NCI-H128 (cell line): ENCODE measurements around the gene SLC35E1.

ENCODE experiments used
- DNase-seq: peaks from one replicate; lab custom pipeline; 2025; ENCODE audit not compliant: unreplicated experiment; lab: John Stamatoyannopoulos, UW

SLC35E1 gene

GRCh38 chr19:16598848-16599247 lies 26.6 kb upstream of the SLC35E1 start:
- DNase-seq, result no peak

DNA sequence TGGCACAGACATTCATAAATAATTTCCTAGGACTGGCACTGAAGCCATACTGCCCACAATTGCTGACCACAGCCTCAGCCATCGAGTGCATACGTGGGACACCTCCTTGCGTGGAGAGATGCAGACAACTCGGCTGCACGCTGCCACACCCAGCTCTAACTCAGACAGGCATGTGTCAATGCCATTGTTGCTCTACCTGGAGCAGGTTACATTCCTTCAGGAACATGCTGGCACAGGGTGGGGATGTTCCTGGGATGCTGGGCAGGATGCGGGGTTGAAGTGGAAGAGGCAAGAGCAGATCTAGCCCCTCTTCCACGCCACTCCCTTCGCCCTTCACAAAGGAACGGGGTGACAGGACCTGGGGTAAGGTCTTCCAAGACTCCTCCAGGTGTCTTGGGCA lies 24.2 kb upstream of the SLC35E1 start:
- DNase-seq, result no peak

DNA sequence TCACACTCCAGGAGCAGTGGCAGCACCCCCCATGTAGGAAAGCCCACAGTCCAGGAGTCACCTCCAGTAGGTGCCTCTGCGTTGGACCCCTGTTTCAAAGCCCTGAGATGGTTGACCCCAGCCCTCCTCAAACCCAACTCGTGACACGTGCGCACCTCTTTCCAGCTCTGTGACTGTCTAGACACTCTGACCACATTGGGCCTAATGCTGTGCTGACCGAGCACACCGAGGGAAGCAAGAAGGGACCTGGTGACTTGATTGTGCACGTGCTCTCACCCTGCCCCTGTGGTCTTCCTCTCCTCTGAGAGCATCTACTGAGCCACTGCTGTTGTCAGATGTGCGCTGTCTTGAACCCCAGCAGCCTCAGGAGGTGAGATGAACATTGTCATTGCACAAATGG lies 22.9 kb upstream of the SLC35E1 start:
- DNase-seq, result no peak

DNA sequence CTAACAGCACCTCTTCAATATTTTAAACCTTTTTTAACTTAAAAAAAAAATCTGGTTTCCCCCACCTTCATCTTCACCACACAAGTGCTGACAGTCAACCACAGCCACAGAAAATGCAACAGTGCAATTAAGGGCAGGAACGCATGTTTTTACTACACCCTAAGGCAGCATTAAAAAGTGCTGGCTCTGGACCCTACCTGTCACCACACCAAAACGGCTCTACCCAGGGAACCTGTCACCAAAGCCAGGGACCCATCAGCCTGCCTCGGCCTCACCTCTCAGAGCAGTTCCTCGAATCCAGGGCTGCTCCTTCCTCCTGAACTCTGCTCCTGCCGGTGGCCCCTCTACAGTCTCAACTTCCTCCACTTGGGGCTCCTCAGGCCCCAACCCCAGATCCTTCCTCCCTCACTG lies 22.5 kb upstream of the SLC35E1 start:
- no peak for DNase-seq

DNA sequence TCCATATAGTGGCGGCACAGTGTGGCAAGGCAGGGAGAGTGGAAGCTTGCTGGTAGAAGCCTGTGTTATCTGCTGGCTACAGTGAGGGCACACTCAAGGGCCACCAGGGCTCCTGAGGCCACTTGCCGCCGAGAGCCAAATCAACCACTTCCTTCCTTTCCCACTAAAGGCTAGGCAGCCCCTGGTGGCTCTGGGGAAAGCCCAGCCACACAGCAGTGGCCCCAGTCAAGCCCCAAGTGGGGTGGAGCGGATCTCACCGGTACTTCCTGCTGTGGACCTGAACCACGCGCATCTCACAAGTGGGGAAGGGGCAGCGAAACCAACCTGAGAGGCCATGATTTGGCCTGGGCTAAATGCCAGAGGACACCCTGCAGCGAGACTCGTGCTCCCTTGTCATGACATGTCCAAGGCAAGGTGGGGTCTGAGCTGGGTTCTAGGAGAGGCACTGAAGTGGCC lies 21.9 kb upstream of the SLC35E1 start:
- DNase-seq, result no peak

DNA sequence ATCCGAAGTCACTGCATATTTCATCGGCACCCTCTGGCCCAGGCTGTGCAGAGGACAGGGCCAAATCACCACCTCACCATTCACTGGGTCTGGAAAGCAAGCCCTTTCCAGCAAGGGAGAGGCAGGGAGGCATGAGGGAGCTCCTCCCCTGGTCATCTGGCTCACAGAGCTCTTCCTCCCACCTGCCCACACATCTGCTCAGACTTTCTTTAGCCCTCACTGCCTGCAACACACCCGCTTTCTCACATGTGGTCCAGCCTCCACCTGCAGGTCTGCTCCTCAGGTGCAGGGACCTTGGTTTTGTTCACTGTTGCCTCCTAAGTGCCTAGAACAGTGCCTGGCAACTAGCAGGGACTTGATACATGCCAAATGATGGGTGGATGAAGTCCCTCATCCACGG lies 21.0 kb upstream of the SLC35E1 start:
- no peak for DNase-seq

DNA sequence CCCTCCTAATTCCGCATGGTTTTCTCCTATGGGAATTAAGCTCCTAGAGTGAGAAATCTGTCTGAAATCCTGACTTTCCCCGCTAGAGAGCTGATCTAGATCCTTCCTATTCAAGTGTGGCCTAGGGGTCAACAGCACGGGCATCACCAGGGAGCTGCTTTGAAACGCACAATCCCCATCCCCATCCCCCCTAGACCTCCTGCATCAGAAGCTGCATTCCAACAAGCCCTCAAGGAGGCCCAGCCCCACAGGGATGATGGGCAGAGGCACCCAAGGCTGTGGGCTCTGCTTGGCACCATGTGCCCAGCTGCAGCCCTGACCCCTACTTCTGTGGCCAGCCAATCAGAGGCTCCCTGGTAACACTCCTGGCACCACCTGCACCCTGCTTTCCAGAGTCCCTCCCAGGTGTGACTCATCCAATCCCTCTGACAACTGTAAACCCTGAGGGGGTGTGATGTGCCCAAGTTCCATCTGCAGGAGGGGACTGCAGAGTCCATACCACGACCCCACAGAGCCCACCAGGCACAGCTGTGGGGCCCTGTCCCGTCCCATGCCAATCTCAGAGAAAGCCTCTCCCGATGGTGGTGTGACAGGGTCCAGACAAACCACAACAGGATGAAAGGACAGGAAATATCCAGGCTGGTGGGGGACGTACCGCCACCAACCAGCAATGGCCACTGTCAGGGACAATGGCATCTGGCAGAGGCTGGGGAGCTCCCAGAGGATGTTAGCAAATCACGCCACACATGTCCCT lies 19.8 kb upstream of the SLC35E1 start:
- DNase-seq, result no peak

GRCh38 chr19:16590876-16591802 lies 18.9 kb upstream of the SLC35E1 start:
- DNase-seq, result no peak

GRCh38 chr19:16589917-16590316 lies 17.7 kb upstream of the SLC35E1 start:
- DNase-seq, result no peak

GRCh38 chr19:16588824-16589577 lies 16.8 kb upstream of the SLC35E1 start:
- no peak for DNase-seq

DNA sequence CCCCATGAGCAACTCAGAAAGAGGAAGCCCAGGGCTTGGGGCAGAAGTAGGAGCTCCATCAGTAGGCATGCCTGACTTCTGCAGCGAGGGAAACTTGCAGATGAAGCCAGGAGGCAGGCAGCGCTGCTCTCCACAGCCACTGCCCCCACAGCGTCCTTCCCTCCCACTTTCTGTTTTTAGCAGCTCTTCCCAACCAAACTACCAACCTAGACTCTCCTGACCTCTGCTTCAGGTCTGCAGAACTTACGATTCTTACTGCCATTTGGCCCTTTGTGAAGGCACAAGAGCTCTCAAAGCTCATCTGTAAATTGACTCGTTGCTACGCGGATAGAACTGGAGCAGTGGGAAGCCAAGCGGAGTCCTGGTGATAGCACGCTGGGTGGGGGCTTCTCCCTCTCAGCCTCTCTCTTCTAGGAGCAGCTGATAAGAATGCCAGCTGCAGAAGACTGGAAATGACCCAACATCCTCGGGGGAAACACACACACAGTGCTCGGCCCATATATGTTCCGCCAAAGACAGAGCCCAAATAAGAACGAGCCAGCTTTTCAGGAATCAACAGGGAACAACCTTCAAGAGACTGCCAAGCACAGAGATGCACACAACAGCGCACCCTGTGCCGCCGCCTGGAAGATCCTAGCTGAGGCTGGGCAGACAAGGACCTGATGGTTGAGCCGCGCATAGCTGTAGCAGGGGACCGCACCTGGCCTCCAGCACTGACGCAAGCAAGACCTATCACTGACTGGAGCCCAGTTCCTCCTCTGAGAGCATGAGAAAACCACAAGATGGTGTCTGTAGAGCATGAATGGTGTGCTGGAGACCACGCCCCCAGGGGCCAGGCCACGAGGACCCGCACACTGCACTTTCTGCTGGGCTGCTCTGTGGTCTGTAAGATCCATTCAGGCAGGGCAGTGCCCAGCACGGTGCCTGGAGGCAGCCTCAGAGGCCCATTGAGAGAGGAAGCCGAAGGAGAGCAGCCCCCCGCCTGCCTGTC lies 15.9 kb upstream of the SLC35E1 start:
- no peak for DNase-seq

DNA sequence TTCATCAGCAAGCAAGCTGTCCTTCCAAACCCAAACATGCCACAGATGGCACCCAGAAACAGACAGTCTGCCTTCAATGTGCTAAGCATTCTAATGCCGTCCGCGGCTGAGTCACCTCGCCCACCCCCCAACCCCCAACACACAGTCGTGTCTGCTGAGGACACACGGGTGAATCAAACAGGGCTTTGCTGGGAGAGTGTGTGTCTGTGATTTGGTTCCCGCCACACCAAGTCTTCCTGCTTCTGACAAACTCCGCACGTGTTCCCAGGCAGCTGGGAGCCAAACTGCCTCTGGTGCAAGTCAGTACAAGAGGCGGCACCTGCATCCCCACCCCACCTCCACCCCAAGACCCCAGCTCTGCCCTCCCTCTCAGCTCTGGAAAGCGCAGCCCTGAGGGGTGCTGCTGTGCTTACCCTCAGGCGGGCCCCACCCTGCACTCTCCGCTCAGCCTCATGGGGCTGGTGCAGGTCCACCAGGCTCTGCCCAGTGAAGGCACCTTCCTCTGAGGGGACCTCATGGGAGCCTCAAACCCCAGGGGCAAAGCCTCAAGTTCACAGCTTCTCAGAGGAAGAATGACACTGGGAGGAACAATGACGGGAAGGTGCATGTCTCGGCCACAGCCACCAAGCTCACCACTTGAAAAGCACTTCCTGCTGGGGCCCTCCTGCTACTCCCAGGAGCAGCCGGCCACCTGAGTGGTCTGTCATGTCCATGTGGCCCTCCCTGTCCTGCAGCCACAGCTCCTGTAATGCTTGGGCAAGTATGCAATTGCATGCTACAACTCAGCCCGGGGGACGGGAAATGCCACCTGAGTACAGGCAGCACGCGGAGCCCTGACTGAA lies 15.0 kb upstream of the SLC35E1 start:
- no peak for DNase-seq

- DNase-seq, result no peak
Observed at GRCh38 chr19:16586477-16586871, 14.3 kb upstream of the SLC35E1 start.

- DNase-seq, result no peak
Observed at GRCh38 chr19:16585808-16586476, 13.7 kb upstream of the SLC35E1 start.

- no peak for DNase-seq
Observed at GRCh38 chr19:16585094-16585801, 13.0 kb upstream of the SLC35E1 start.

DNA sequence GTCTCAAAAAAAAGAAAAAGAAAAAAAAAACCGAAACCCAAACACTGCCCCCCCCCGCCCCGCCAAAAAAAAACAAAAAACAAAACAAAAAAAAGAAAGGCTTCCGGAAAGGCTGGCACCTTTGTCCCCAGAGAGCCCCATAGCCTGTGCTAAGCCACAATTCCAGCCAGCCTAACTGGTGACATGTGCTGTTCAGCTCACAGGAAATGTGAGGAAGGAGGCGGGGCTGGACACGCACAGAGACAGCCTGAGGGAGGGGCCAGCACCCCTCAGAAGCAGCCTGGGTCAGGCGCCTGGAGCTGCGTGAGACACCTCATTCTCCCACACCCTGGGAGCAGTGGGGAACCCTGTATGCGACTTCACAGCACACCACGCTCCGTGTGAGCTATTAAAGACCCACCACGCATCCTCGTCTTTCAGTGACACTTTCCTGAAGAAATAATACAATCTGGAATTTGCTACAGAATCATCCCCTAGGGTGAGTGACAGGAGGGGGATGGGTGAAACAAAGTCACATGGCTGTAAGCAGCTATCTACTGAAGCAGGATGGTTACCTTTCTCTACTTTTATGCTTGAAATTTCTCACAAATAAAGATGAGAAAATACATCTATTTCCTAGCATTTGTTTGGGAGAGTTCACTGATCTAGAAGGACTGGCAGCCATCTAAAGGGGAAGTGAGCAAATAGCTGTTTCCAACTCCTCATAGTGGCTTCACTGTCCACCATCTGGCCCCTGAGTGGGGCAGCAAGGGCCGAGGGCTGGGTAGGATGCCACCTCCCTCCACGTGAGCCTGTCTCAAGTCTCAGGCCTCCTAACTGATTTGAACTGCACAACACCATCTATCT lies 12.3 kb upstream of the SLC35E1 start:
- peak; percentile 6 for DNase-seq
